Neural crest cell (in vitro differentiated cells): Measurements from ENCODE around the gene SHISA8. TPM values are rescaled to one million over a fixed set of nuclear protein-coding genes. Genes with fewer than 3 reads are reported as not detected.

Source experiments
- DNase-seq: peaks from one replicate; pipeline ENCODE4 v3.0.0; 2021; ENCODE audit warnings: low read depth, mixed read lengths, low spot score
- H3K27ac Mint-ChIP-seq: one replicate; pipeline ENCODE4 v1.8.0; 2021; ENCODE audit warnings: mild to moderate bottlenecking, mixed read lengths; ENCODE audit not compliant: unreplicated experiment
- H3K27me3 Mint-ChIP-seq: 2 replicates; pipeline ENCODE4 v1.8.0; 2021; ENCODE audit warnings: low read depth, mild to moderate bottlenecking, mixed read lengths
- H3K36me3 Mint-ChIP-seq: 2 replicates; pipeline ENCODE4 v1.8.0; 2021; ENCODE audit warnings: low read depth, mild to moderate bottlenecking, mixed read lengths
- H3K4me1 Mint-ChIP-seq: 2 replicates; pipeline ENCODE4 v1.8.0; 2021; ENCODE audit warnings: mixed read lengths
- H3K4me3 Mint-ChIP-seq: one replicate; pipeline ENCODE4 v1.8.0; 2021; ENCODE audit warnings: mild to moderate bottlenecking, mixed read lengths
- H3K9me3 Mint-ChIP-seq: 2 replicates; pipeline ENCODE4 v1.8.0; 2021; ENCODE audit warnings: mixed read lengths
- total RNA-seq: library from RNA; stranded (reverse); gene quantifications from 2 replicates; pipeline ENCODE4 v1.2.1, GENCODE V29; 2021
- TF ChIP-seq, protein P1 (sequence below): fragments of 200-600 bp; sonication (generic); conservative IDR thresholded peaks from 2 replicates; pipeline ENCODE4 v1.5.0; 2021; ENCODE audit warnings: antibody characterized with exemption, mild to moderate bottlenecking

Gene SHISA8
- total RNA-seq, 1 donor from 2014 or later = 0.19 TPM

DNA sequence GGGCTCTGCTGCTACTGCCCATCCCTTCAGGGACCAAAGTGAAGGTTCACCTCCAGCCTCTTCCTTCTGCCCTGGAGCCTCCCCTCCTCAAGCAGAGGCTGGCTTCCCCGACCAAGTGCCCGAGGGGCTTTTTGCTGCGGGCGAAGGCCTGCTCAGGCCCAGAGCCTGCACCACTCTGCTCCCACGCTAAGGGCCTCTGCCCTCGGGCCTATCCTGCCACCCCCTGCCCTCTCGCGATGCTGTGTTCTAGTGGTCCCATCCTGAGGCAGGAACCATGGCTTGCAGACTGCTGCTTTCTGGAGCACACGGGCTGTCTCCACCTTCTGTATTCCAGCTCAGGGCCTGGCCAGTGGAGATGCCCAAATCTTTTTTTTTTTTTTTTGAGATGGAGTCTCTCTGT lies 20.6 kb upstream of the SHISA8 start:
- Mint-ChIP-seq H3K4me1 (peaks cover 11% of the 10 kb centered on the region), H3K4me3 (no peak overlapping the region), H3K9me3 (no peaks in the 10 kb centered on the region), H3K27me3 (no peaks in the 10 kb centered on the region), H3K27ac (no peak overlapping the region), H3K36me3 (no peaks in the 10 kb centered on the region)
- DNase-seq = no peak
- TF ChIP-seq, protein P1, sequence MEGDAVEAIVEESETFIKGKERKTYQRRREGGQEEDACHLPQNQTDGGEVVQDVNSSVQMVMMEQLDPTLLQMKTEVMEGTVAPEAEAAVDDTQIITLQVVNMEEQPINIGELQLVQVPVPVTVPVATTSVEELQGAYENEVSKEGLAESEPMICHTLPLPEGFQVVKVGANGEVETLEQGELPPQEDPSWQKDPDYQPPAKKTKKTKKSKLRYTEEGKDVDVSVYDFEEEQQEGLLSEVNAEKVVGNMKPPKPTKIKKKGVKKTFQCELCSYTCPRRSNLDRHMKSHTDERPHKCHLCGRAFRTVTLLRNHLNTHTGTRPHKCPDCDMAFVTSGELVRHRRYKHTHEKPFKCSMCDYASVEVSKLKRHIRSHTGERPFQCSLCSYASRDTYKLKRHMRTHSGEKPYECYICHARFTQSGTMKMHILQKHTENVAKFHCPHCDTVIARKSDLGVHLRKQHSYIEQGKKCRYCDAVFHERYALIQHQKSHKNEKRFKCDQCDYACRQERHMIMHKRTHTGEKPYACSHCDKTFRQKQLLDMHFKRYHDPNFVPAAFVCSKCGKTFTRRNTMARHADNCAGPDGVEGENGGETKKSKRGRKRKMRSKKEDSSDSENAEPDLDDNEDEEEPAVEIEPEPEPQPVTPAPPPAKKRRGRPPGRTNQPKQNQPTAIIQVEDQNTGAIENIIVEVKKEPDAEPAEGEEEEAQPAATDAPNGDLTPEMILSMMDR = no peak

DNA sequence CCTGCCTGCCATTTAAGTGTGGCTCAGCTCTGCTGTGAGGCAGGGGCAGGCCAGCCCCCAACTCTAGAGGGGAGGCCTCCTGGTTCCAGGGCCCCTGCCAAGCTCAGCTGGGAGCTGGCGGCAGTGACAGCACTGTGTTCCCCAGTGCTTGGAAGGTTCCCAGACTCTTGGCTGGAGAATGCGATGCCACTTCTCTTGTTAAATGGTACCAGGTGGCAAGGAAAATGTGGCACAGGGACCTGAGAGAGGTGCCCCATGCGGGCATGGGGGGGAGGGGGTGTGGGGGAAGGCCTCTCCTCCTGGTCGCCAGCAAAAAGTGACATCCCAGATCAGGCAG lies 20.1 kb upstream of the SHISA8 start:
- peaks cover 8% of the 10 kb centered on the region for H3K4me1 Mint-ChIP-seq
- TF ChIP-seq, protein P1 = no peak
- no peak overlapping the region for H3K4me3 Mint-ChIP-seq
- H3K27me3 Mint-ChIP-seq = no peaks in the 10 kb centered on the region
- H3K9me3 Mint-ChIP-seq = no peaks in the 10 kb centered on the region
- no peaks in the 10 kb centered on the region for H3K36me3 Mint-ChIP-seq
- no peak for DNase-seq
- no peak overlapping the region for H3K27ac Mint-ChIP-seq

DNA sequence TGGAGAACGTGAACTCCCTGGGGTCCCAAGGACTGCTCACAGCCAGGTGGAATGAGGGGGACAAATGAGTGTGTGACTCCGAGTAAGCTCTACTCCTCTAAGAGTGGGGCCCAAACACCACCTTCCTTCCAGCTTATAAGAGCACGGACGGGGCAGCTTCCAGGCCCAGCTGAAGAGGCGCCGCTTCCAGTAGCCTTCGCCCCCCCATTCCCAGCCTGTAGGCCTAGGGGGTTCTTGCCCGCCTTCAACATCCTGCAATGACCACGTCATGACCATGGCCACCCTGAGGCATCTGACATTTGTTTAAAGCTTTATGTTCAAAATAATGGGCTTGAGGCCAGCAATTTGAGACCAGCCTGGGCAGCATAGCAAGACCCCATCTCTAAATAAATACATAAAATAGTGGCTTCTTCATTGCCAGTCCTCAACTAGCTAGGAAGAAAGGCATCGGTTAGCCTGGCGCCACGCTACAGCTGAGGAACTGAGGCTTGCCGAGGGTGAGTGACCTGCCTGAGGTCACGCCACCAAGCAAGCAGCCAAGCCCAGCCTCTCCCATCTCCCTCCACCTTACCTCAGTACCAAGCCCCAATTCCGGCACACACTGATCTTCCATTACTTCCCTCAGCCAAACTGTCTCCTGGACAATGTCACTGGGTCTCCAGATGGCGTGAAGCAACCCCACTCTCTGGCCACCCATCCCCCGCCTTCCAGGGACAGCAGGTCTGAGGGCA lies 19.6 kb upstream of the SHISA8 start:
- TF ChIP-seq, protein P1 = no peak
- DNase-seq = no peak
- Mint-ChIP-seq H3K27ac (no peak overlapping the region), H3K9me3 (no peaks in the 10 kb centered on the region), H3K27me3 (peaks cover under 1% of the 10 kb centered on the region), H3K4me3 (no peak overlapping the region), H3K4me1 (peaks cover 4% of the 10 kb centered on the region), H3K36me3 (no peaks in the 10 kb centered on the region)

DNA sequence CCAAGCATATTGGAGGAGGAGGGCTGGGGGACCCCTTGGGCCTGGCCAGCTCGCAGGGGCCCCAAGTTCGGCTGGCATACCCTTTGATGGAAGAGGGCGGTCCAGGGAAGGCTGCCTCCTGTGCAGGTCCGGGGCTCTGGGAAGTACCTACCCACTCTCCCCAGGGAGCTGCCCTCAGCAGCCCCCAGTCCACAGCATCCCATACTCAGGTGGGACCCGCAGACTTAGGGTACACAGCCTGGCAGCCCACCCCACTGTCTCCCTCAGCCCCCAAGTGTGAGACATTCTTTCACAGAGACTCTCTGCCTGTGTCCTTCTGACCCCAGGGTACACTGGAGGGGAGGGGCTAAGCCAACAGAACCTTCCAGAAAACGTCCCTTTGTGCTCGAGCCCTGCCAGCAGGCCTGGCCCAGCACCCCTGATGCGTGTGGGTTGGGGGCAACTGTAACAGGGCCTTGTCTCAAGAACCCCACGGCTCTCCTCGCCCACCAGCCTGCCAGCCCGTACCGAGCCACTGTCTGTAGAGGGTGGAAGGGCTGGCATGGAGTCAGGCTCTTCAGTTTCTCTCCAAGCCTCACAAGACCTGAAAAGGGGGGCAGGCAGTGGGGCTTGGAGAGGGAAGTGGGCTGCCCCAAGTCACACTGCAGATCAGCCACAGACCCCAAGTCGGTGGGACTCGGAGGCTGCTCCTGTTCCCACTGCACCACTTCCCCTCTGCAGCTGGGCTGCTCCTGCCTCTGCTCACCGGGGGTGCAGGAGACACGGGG lies 18.7 kb upstream of the SHISA8 start:
- H3K27me3 Mint-ChIP-seq = peaks cover 6% of the 10 kb centered on the region
- TF ChIP-seq, protein P1 = no peak
- H3K4me3 Mint-ChIP-seq = no peak overlapping the region
- no peaks in the 10 kb centered on the region for H3K36me3 Mint-ChIP-seq
- no peak for DNase-seq
- H3K9me3 Mint-ChIP-seq = no peaks in the 10 kb centered on the region
- H3K27ac Mint-ChIP-seq = peak overlapping the region; percentile 19
- H3K4me1 Mint-ChIP-seq = peaks cover 6% of the 10 kb centered on the region

DNA sequence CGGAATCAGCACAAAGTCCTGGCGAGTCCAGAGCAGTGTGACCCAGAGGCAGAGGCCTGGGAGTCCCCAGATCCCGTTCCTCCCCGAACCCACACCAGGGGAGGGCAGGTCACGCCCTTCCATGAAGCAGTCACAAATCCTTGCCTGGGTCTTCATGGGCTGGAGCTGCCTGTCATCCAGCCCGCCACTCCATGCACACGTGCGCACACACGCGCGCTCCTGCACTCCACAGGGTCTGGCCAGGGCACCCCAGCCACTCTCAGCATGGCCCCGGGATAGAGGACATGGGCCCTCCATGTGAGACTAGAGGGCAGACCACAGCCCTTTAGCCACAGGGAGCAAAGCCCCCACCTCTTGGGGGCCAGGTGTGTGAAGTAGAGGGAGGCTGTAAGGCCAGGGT lies 17.5 kb upstream of the SHISA8 start:
- Mint-ChIP-seq H3K9me3 (no peaks in the 10 kb centered on the region), H3K36me3 (no peaks in the 10 kb centered on the region), H3K27ac (no peak overlapping the region), H3K4me1 (peaks cover 16% of the 10 kb centered on the region), H3K4me3 (peak overlapping the region; percentile 54), H3K27me3 (peaks cover 18% of the 10 kb centered on the region)
- TF ChIP-seq, protein P1 = no peak
- DNase-seq = no peak
